AG08395 (cell line): ENCODE data around the gene PYGO2.
"Not testable (repeated sequence)": the region's sequence is repeated elsewhere in the genome, so short reads cannot be mapped to it uniquely, and the experiment has no call there.

ENCODE experiments used
- DNase-seq: peaks from one replicate; pipeline ENCODE4 v3.0.0; 2012; ENCODE audit warnings: mixed read lengths, low spot score

The PYGO2 gene

GRCh38 chr1:154908937-154909336 lies 52.6 kb downstream of the PYGO2 start:
- no peak for DNase-seq

GRCh38 chr1:154908129-154908528 lies 53.5 kb downstream of the PYGO2 start:
- not testable (repeated sequence) for DNase-seq
